Fibroblast of villous mesenchyme (primary cell): ENCODE data around the gene PLAC1. TPM values are rescaled to one million over a fixed set of nuclear protein-coding genes. Genes with fewer than 3 reads are reported as not detected.

Experiments used
- DNase-seq: peaks from one replicate; pipeline ENCODE4 v3.0.0-alpha.2; 2010; ENCODE audit warnings: low read depth
- H3K4me3 ChIP-seq: 2 replicates; pipeline ENCODE4 v1.5.1; 2011; ENCODE audit warnings: low read depth, mild to moderate bottlenecking, low read length
- total RNA-seq: library from RNA; depleted of rRNA; stranded (reverse); fragments of >200 nt; gene quantifications from 2 replicates; pipeline ENCODE4 v1.2.3, GENCODE V29; 2012
- TF ChIP-seq, protein P1 (sequence below): IDR thresholded peaks from 2 replicates; pipeline ENCODE4 v1.5.1; 2012; ENCODE audit warnings: low read depth, mild to moderate bottlenecking, low read length; ENCODE audit not compliant: insufficient read depth

Gene PLAC1
- total RNA-seq, 1 donor = 0.43 TPM

DNA sequence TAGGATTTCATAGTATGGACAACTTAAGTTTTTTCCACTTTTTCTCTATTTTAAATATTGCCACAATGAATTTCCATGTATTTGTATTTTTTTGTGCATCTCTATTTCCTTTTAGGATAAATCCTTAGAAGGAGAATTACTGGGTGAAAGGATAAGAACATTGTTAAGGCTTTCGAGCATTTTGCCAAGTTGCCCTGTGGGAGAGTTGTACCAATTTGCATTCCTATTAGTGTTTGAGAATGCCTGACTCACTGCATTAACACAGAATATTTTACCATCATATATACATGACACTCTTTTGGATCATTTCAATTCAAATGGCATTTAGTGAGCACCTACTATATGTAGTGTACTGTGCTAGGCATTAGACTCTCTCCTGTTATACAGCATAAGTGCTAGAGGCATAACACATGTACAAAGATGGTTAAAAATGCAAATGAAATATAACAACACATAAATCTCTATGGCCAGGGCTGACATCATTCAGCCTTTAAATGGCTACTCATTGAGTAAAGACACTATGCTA lies 57.0 kb downstream of the PLAC1 start:
- no peak overlapping the region for H3K4me3 ChIP-seq
- TF ChIP-seq, protein P1, sequence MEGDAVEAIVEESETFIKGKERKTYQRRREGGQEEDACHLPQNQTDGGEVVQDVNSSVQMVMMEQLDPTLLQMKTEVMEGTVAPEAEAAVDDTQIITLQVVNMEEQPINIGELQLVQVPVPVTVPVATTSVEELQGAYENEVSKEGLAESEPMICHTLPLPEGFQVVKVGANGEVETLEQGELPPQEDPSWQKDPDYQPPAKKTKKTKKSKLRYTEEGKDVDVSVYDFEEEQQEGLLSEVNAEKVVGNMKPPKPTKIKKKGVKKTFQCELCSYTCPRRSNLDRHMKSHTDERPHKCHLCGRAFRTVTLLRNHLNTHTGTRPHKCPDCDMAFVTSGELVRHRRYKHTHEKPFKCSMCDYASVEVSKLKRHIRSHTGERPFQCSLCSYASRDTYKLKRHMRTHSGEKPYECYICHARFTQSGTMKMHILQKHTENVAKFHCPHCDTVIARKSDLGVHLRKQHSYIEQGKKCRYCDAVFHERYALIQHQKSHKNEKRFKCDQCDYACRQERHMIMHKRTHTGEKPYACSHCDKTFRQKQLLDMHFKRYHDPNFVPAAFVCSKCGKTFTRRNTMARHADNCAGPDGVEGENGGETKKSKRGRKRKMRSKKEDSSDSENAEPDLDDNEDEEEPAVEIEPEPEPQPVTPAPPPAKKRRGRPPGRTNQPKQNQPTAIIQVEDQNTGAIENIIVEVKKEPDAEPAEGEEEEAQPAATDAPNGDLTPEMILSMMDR = no peak
- no peak for DNase-seq

DNA sequence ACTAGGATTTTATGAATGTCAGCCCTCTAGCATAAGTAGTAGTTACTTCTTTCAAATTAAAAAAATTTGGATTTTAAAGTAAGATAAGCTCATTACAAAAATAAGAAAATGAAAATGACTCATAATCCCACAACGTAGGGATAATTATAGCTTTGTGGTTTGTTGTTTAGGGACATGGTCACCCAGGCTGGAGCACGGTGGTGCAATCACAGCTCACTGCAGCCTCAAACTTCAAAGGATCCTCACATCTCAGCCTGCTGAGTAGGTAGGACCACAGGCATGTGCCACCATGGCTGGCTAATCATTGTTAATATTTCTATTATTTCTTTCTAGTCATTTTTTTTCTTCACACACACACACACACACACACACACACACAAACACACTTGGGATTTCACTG lies 57.6 kb downstream of the PLAC1 start:
- TF ChIP-seq, protein P1 = no peak
- H3K4me3 ChIP-seq = no peak overlapping the region
- peak; percentile 74 for DNase-seq

DNA sequence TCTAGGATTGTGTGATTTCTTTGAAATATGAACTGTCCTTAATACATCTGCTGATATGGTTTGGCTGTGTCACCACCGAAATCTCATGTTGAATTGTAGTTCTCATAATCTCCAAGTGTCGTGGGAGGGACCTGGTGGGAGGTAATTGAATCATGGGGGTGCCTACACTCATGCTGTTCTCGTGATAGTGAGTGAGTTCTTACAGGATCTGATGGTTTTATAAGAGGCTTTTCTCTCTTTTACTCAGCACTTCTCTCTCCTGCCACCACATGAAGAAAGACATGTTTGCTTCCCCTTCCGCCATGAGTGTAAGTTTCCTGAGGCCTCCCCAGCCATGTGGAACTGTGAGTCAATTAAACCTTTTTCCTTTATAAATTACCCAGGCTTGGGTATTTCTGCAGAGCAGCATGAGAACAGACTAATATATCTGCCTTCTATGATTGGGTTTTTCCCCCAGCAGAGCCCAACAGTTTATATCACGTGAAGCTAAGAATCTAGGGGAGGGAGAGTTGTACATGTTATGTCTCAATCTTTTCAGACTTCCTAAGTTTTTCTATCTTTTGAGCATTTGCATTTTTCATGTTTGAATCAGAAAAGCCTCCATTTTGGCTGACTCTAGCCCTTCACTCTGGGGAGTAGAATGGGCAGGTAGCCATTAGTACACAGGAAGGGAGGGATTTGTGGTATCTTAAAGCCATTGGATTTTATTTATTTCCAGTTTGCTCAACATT lies 58.9 kb downstream of the PLAC1 start:
- TF ChIP-seq, protein P1 = no peak
- DNase-seq = peak; percentile 75
- H3K4me3 ChIP-seq = no peak overlapping the region

DNA sequence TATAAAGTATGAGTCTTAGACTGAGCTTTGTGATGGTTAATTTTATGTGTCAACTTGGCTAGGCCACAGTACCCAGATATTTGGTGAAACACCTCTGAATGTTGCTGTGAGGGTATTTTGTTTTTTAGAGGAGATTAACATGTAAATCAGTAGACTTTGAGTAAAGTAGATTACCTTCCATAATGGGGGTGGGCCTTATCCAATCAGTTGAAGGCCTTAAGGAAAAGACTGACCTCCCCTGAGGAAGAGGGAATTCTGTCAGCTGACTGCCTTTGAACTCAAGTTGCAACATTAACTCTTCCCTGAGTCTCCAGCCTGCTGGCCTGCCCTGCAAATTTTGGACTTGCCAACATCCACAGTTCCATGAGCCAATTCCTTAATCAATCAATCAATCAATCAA lies 66.0 kb downstream of the PLAC1 start:
- no peak for DNase-seq
- H3K4me3 ChIP-seq = no peak overlapping the region
- TF ChIP-seq, protein P1 = no peak

DNA sequence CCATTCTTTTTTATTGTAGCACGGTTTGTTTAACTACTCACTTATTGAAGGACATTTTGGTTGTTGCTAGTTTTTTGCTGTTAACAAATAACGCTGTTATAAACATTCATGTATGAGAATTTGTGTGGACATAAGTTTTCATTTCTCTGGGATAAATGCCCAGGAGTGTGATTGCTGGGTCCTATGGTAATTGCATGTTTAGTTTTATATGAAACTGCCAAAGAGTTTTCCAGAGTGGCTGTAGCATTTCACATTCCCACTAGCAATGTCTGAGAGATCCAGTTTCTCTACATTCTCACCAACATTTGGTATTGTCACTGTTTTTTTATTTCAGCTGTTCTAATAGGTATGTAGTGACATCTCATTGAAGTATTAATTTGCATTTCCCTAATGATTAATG lies 66.8 kb downstream of the PLAC1 start:
- TF ChIP-seq, protein P1 = no peak

DNA sequence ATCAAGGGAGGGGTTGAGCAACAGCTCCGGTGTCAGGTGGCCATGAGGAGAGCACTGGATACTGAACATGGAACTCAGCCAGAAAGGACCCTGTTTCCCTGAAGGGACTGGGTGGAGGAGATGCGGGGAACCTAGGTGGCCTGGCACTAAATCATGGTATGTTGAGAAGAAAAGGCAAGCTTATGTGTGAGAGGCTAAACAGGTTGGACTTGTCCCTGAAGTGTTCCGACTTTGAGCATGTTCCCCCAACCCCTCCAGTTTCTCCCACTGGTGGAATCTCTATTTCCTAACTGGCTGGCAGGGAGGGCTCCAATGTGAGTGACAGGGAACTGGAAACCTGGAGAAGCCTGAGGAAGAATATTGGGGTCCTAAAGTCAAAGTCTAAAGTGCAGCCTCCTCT lies 69.5 kb downstream of the PLAC1 start:
- DNase-seq = no peak
- no peak overlapping the region for H3K4me3 ChIP-seq
- TF ChIP-seq, protein P1 = no peak

More for the DNA sequence above, 66.8 kb downstream of the PLAC1 start:
- no peak overlapping the region for H3K4me3 ChIP-seq
- no peak for DNase-seq

DNA sequence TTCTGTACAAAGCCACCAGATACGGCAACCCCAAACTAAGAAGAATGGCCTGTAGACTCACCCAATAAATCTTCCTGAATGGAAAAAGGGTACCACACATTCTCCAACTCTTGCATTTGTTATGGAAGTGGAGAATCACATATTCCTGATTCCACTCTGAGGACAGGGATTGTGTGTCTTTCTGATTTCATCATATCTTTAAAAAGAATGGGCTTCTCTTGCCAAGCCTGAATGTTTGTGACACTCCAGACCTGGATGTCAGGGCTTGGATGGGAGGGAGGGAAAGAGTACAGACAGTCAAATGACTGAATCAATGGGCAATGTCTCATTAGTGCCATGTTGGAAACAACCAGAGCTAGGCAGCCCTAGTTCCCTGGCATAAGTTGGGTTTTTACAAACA lies 77.4 kb downstream of the PLAC1 start:
- TF ChIP-seq, protein P1 = no peak
- DNase-seq = peak; percentile 23

More for the DNA sequence above, 77.4 kb downstream of the PLAC1 start:
- no peak overlapping the region for H3K4me3 ChIP-seq
